Parathyroid adenoma (tissue), 2 donors: Measurements from ENCODE around the gene PLCG2.

ENCODE experiments used
- H2AFZ ChIP-seq: fragments of 300-600 bp; sonication (generic); one replicate; pipeline ENCODE4 v1.7.0; 2017; ENCODE audit warnings: antibody characterized with exemption, mild to moderate bottlenecking
- H3K27ac ChIP-seq: fragments of 300-600 bp; sonication (generic); one replicate; pipeline ENCODE4 v1.7.0; 2017
- H3K27me3 ChIP-seq: fragments of 300-600 bp; sonication (generic); one replicate; pipeline ENCODE4 v1.7.0; 2017; ENCODE audit warnings: low read length; ENCODE audit not compliant: control insufficient read depth, insufficient read depth
- H3K36me3 ChIP-seq: fragments of 300-600 bp; sonication (generic); one replicate; pipeline ENCODE4 v1.7.0; 2017; ENCODE audit warnings: low read length; ENCODE audit not compliant: control insufficient read depth, insufficient read depth
- H3K4me1 ChIP-seq: fragments of 300-600 bp; sonication (generic); one replicate; pipeline ENCODE4 v1.7.0; 2017; ENCODE audit warnings: control low read depth
- H3K4me2 ChIP-seq: fragments of 300-600 bp; sonication (generic); one replicate; pipeline ENCODE4 v1.7.0; 2017; ENCODE audit warnings: low read length
- H3K4me3 ChIP-seq: fragments of 300-600 bp; sonication (generic); one replicate; pipeline ENCODE4 v1.7.0; 2017; ENCODE audit warnings: low read depth, low read length
- H3K79me2 ChIP-seq: fragments of 300-600 bp; sonication (generic); one replicate; pipeline ENCODE4 v1.7.0; 2017; ENCODE audit warnings: control low read depth
- H3K9ac ChIP-seq: fragments of 300-600 bp; sonication (generic); one replicate; pipeline ENCODE4 v1.7.0; 2017; ENCODE audit warnings: mild to moderate bottlenecking
- H3K9me3 ChIP-seq: fragments of 300-600 bp; sonication (generic); one replicate; pipeline ENCODE4 v1.7.0; 2017; ENCODE audit warnings: low read length; ENCODE audit not compliant: control insufficient read depth
- CTCF ChIP-seq: fragments of 300-600 bp; sonication (generic); IDR thresholded peaks from one replicate; pipeline ENCODE4 v1.7.0; 2017; ENCODE audit warnings: antibody characterized with exemption, mild to moderate bottlenecking
- donor health status: primary hyperparathyroidism.

Gene PLCG2

GRCh38 chr16:81803332-81803731 is 24.2 kb downstream of the PLCG2 start:
- TF ChIP-seq CTCF, result no peak
- Histone ChIP-seq H3K4me1 (no peaks in the 10 kb centered on the region), H3K9ac (no peak overlapping the region)

GRCh38 chr16:81804134-81804610 is 25.1 kb downstream of the PLCG2 start:
- Histone ChIP-seq H3K27me3 (no peaks in the 10 kb centered on the region), H3K4me1 (no peaks in the 10 kb centered on the region), H3K4me3 (no peak overlapping the region), H3K79me2 (no peaks in the 10 kb centered on the region), H3K27ac (no peak overlapping the region), H3K36me3 (no peaks in the 10 kb centered on the region), H3K9me3 (no peaks in the 10 kb centered on the region), H2AFZ (no peak overlapping the region), H3K4me2 (no peak overlapping the region), H3K9ac (no peak overlapping the region)
- no peak for TF ChIP-seq CTCF

More at GRCh38 chr16:81803332-81803731, 24.2 kb downstream of the PLCG2 start:
- Histone ChIP-seq H3K27ac (no peak overlapping the region), H2AFZ (no peak overlapping the region), H3K79me2 (no peaks in the 10 kb centered on the region), H3K9me3 (no peaks in the 10 kb centered on the region), H3K36me3 (no peaks in the 10 kb centered on the region), H3K4me3 (no peak overlapping the region), H3K4me2 (no peak overlapping the region), H3K27me3 (no peaks in the 10 kb centered on the region)

- H3K4me3 ChIP-seq, result no peak overlapping the region
- no peak overlapping the region for H3K27ac ChIP-seq
- no peak overlapping the region for H3K9ac ChIP-seq
- H3K27me3 ChIP-seq, result no peaks in the 10 kb centered on the region
- H2AFZ ChIP-seq, result no peak overlapping the region
- no peaks in the 10 kb centered on the region for H3K79me2 ChIP-seq
- TF ChIP-seq CTCF, result no peak
- no peaks in the 10 kb centered on the region for H3K4me1 ChIP-seq
- H3K9me3 ChIP-seq, result no peaks in the 10 kb centered on the region
- H3K4me2 ChIP-seq, result no peak overlapping the region
- no peaks in the 10 kb centered on the region for H3K36me3 ChIP-seq
These were observed 27.6 kb downstream of the PLCG2 start for GRCh38 chr16:81806696-81807095.

GRCh38 chr16:81807767-81808358 is 28.8 kb downstream of the PLCG2 start:
- no peak overlapping the region for H3K27ac ChIP-seq
- no peak overlapping the region for H3K4me2 ChIP-seq
- no peak overlapping the region for H3K9ac ChIP-seq
- H3K4me1 ChIP-seq, result no peaks in the 10 kb centered on the region
- H3K36me3 ChIP-seq, result no peaks in the 10 kb centered on the region
- no peaks in the 10 kb centered on the region for H3K79me2 ChIP-seq
- H2AFZ ChIP-seq, result no peak overlapping the region
- H3K4me3 ChIP-seq, result no peak overlapping the region
- TF ChIP-seq CTCF, result no peak
- no peaks in the 10 kb centered on the region for H3K9me3 ChIP-seq
- no peaks in the 10 kb centered on the region for H3K27me3 ChIP-seq

- no peaks in the 10 kb centered on the region for H3K36me3 ChIP-seq
- no peaks in the 10 kb centered on the region for H3K79me2 ChIP-seq
- no peaks in the 10 kb centered on the region for H3K9me3 ChIP-seq
- H3K9ac ChIP-seq, result no peak overlapping the region
- TF ChIP-seq CTCF, result no peak
- H3K4me1 ChIP-seq, result no peaks in the 10 kb centered on the region
- no peaks in the 10 kb centered on the region for H3K27me3 ChIP-seq
- H3K4me2 ChIP-seq, result no peak overlapping the region
- H3K4me3 ChIP-seq, result no peak overlapping the region
- H2AFZ ChIP-seq, result no peak overlapping the region
- H3K27ac ChIP-seq, result no peak overlapping the region
These were observed 29.9 kb downstream of the PLCG2 start for GRCh38 chr16:81808933-81809480.
